Germinal center (tissue), 1 donor: ENCODE measurements around the gene IP6K1.
"Not testable (repeated sequence)": the region's sequence is repeated elsewhere in the genome, so short reads cannot be mapped to it uniquely, and the experiment has no call there.

Experiments
- DNase-seq: peaks from one replicate; pipeline ENCODE4 v3.0.0; 2012; ENCODE audit warnings: mixed read lengths, low spot score

The IP6K1 gene

GRCh38 chr3:49711489-49711888 lies 74.9 kb downstream of the IP6K1 start:
- no peak for DNase-seq

GRCh38 chr3:49709852-49710251 lies 76.5 kb downstream of the IP6K1 start:
- DNase-seq, result no peak

GRCh38 chr3:49707113-49707480 lies 79.2 kb downstream of the IP6K1 start:
- DNase-seq, result no peak

- no peak for DNase-seq
Observed at GRCh38 chr3:49706456-49707112, 79.8 kb downstream of the IP6K1 start.

- no peak for DNase-seq
Observed at GRCh38 chr3:49705390-49705960, 80.9 kb downstream of the IP6K1 start.

- DNase-seq, result no peak
Observed at GRCh38 chr3:49704629-49705028, 81.7 kb downstream of the IP6K1 start.

GRCh38 chr3:49703956-49704355 lies 82.4 kb downstream of the IP6K1 start:
- DNase-seq, result no peak

GRCh38 chr3:49703443-49703927 lies 82.9 kb downstream of the IP6K1 start:
- peak; percentile 84 for DNase-seq

- DNase-seq, result no peak
Observed at GRCh38 chr3:49702672-49703071, 83.7 kb downstream of the IP6K1 start.

- no peak for DNase-seq
Observed at GRCh38 chr3:49701388-49702077, 84.8 kb downstream of the IP6K1 start.

- DNase-seq, result no peak
Observed at GRCh38 chr3:49700453-49701128, 85.8 kb downstream of the IP6K1 start.

- DNase-seq, result no peak
Observed at GRCh38 chr3:49700014-49700413, 86.3 kb downstream of the IP6K1 start.

GRCh38 chr3:49699281-49699979 lies 86.9 kb downstream of the IP6K1 start:
- DNase-seq, result no peak

- not testable (repeated sequence) for DNase-seq
Observed at GRCh38 chr3:49695350-49696015, 90.9 kb downstream of the IP6K1 start.

GRCh38 chr3:49694409-49695070 lies 91.8 kb downstream of the IP6K1 start:
- DNase-seq, result not testable (repeated sequence)

GRCh38 chr3:49691481-49691880 lies 94.9 kb downstream of the IP6K1 start:
- not testable (repeated sequence) for DNase-seq

GRCh38 chr3:49690856-49691255 lies 95.5 kb downstream of the IP6K1 start:
- not testable (repeated sequence) for DNase-seq

GRCh38 chr3:49689908-49690624 lies 96.3 kb downstream of the IP6K1 start:
- not testable (repeated sequence) for DNase-seq

GRCh38 chr3:49689046-49689907 lies 97.1 kb downstream of the IP6K1 start, which contains the start of the genes MST1 and RNF123:
MST1 (minus strand) TSS chr3:49689474; CDS start chr3:49688691, 783 bp downstream.
RNF123 (plus strand) TSS chr3:49689557; CDS start chr3:49691166, 1,609 bp downstream.
- peak; percentile 90 for DNase-seq
